Renal pelvis (tissue), 4 donors: Measurements from ENCODE around the gene DPH7. TPM values are rescaled to one million over a fixed set of nuclear protein-coding genes. Genes with fewer than 3 reads are reported as not detected.
"Not testable (repeated sequence)": the region's sequence is repeated elsewhere in the genome, so short reads cannot be mapped to it uniquely, and the experiment has no call there.

Experiments
- DNase-seq: peaks from one replicate; pipeline ENCODE4 v3.0.0-alpha.2; 2013
- polyA plus RNA-seq, 3 donors: library from polyadenylated mRNA; unstranded; fragments of 120-200 nt; gene quantifications; one replicate each; pipeline ENCODE4 v1.2.1, GENCODE V29; 2013; ENCODE audit not compliant: insufficient read length in 3 of 3

The DPH7 gene
- polyA plus RNA-seq, 3 donors: 44.2 to 62.7 (median 57.8) TPM

GRCh38 chr9:137610944-137611343 lies 32.2 kb upstream of the DPH7 start:
- DNase-seq: no peak

GRCh38 chr9:137607141-137607857 lies 28.6 kb upstream of the DPH7 start:
- no peak for DNase-seq

GRCh38 chr9:137606734-137607138 lies 28.0 kb upstream of the DPH7 start:
- no peak for DNase-seq

GRCh38 chr9:137606005-137606621 lies 27.4 kb upstream of the DPH7 start:
- no peak for DNase-seq

GRCh38 chr9:137605121-137606004 lies 26.6 kb upstream of the DPH7 start, which contains the start of gene ARRDC1:
Gene ARRDC1, plus strand, starts transcription at chr9:137605686. Its CDS starts 32 bp downstream, at chr9:137605718.
- peak; percentile 91 for DNase-seq

- DNase-seq: no peak
Measured at GRCh38 chr9:137604345-137605086, 25.8 kb upstream of the DPH7 start.

GRCh38 chr9:137603879-137604278 lies 25.2 kb upstream of the DPH7 start:
- DNase-seq: no peak

- DNase-seq: no peak
Measured at GRCh38 chr9:137602661-137603060, 23.9 kb upstream of the DPH7 start.

GRCh38 chr9:137598943-137599342 lies 20.2 kb upstream of the DPH7 start:
- DNase-seq: no peak

- not testable (repeated sequence) for DNase-seq
Measured at GRCh38 chr9:137596577-137596976, 17.9 kb upstream of the DPH7 start.

GRCh38 chr9:137593176-137593575 lies 14.5 kb upstream of the DPH7 start:
- DNase-seq: no peak

- no peak for DNase-seq
Measured at GRCh38 chr9:137592767-137593166, 14.0 kb upstream of the DPH7 start.

- peak; percentile 89 for DNase-seq
Measured at GRCh38 chr9:137590469-137591383, 12.0 kb upstream of the DPH7 start, which contains the start of gene ZMYND19. Gene ZMYND19, minus strand, starts transcription at chr9:137590512. Its CDS starts 249 bp downstream, at chr9:137590263.

- no peak for DNase-seq
Measured at GRCh38 chr9:137590123-137590468, 11.4 kb upstream of the DPH7 start.

- no peak for DNase-seq
Measured at GRCh38 chr9:137589441-137590122, 10.9 kb upstream of the DPH7 start.

GRCh38 chr9:137588891-137589290 lies 10.2 kb upstream of the DPH7 start:
- DNase-seq: no peak

- DNase-seq: no peak
Measured at GRCh38 chr9:137588311-137588710, 9.6 kb upstream of the DPH7 start.

GRCh38 chr9:137586854-137587253 lies 8.1 kb upstream of the DPH7 start:
- DNase-seq: no peak

GRCh38 chr9:137583957-137584356 lies 5.2 kb upstream of the DPH7 start:
- no peak for DNase-seq

GRCh38 chr9:137583347-137583746 lies 4.6 kb upstream of the DPH7 start:
- no peak for DNase-seq
